Activated T-helper 1 cell treated with anti-CD3 and anti-CD28 coated beads, Interleukin-2, amount 50 U/mL, for 16 hours (primary cell): ENCODE data around the gene PITPNB.
A peak's percentile ranks its signal among the peaks of the same experiment; 100 is the strongest.

Experiments used
- DNase-seq, 2 donors: peaks; one replicate each; pipeline ENCODE4 v3.0.0-alpha.2; 2020; ENCODE audit warnings: low read depth in 1 of 2, low spot score in 1 of 2

Gene PITPNB

DNA sequence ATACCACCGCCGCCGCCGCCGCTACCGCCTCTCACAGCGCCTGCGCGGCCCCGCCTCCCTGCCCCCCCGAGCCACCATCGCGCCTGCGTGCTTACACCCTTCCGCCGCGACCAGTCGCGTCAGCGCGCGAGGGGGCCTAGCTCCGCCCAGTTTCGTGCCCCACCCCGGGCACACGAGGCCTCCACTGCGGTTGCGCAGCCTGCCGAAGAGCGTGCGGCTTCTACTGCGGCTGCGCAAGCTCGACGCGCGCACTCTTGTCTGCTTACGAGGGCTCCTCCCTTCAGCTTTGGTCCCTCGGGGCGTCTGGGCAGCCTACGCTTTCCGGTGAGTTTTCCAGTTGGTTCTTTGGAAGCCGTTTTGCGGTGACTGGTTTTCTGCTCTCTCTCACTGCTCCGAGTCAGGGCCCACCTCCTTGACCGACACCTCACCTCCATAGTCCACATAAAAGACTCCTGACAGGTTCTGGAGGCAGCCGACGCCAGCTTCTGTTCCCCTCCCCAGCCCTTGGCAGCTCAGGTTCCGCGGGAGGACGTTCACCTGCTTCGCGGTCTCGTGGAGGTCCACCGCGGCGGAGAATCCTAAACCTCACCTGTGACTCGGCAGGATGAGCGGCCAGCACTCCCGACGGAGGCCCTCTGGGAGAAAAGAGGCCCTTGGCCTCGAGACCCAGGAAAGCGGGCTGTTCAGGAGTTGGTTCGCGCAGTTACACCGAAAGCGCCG, at the start of gene PITPNB:
Gene PITPNB (minus strand): TSS at position 35 of the 720 bp plus-strand sequence. CDS start 65 bp downstream, outside the sequence.
- peak; percentile 98 to 99 for DNase-seq

DNA sequence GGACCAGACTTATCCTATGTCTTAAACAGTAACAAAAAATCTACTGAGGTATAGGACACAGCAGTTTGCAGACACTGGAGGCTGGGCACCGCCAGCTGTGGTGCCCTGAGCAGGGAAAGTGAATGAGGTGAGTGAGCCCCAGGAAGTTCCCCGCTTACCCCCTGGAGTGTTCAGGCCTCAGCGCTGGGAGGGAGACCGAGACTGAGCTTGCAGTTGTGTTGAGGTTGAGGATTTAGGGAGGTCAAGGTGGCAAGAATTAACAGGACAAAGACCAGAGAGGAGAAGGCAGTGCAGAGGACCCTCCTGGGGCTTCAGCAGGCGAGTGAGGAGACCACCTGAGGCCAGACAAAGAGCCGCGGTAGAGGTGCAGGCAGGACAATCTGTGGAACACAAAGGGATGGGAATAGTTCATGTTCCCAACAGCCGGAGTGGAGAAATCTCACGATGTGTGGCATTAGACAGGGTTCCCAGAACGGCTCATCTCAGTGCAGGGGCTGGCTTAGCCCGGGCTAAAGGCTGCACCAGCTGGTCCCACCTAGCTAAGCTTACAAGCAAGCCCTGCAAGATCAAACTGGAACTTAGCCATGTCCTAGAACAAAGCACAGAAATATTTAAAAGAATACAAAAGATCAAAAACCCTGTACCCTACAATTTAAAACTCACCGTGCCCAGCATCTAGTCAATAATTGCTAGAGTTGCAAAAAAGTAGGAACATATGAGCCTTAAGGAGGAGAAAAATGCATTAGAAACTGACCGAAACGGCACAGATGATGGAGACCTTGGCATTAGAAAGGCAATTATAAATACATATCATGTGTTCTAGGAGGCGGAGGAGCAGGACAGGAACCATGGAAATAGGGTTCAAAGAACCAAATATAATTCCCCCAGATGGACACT, 47.4 kb upstream of the PITPNB start:
- DNase-seq: no peak

DNA sequence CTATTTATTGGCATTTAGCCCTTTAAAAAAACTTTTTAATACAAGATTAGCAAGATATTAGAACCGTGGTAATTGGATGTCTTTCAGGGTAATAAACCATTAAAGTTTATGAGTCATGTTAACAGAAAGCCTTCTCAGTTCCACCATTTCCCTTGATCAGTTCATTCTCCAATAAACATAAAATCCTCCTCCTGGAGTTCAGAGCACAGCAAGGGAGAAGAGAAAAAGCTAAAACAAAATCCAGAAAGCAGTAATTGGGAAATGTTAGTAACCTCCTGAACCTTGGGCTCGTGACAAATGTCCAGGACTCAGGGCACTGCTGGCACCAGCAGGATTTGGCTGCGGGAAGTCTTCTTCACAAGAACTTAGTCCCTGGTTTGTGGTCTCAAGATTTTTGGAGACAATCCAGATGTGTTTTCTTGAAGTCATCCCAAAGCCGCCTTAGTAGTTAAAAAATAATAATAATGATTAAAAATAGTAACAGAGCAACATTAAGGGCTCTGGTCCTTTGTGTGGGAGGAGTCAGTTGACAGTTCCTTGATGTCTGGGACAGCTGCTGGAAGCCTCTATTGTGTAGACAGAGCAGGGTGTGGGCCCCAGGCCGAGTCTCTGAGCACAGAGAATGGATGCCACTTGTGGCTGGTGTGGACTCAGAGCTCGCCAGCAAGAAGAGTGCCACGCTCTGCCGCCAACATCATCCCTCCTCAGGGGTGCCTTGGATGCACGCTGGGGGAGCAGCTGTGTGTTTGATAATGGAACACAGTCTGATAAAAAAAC, 43.4 kb upstream of the PITPNB start:
- no peak for DNase-seq

DNA sequence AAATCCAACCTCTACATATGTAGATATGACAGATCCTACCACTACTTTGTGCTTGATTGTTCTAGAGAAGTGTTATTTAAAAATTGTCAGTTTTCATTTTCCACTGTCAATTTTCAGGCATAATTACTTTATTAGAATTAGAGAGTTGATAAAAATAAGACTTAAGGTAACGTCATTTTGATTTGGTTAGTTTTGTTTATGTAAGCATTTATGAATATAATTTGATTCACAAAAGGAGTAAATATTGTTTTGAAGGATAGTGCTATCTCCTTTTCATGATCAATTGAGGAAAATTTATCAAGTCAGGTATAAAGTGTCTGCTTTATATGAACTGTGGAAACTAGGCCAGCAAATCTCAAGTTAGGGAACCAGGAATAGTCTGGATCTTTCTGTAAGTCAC, 42.6 kb upstream of the PITPNB start:
- DNase-seq: no peak

DNA sequence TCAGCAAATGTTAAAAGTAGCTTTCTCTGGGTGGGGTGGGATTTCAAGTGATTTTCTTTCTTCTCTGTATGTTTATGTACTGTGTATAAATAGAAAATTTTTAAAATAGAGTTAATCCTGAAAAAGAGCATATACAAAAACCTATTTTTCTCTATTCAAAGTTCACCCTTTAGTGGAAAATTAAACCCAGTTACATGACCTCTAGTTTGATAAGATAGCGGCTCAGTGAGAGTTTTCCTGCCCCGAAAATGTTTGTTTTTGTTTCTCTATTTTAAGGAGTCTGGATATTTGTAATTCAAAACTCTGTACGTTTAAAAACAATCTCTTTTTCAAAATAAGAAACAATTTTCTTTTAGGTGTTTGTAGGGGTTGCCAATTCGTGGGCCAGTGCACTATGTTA, 42.1 kb upstream of the PITPNB start:
- DNase-seq: no peak

DNA sequence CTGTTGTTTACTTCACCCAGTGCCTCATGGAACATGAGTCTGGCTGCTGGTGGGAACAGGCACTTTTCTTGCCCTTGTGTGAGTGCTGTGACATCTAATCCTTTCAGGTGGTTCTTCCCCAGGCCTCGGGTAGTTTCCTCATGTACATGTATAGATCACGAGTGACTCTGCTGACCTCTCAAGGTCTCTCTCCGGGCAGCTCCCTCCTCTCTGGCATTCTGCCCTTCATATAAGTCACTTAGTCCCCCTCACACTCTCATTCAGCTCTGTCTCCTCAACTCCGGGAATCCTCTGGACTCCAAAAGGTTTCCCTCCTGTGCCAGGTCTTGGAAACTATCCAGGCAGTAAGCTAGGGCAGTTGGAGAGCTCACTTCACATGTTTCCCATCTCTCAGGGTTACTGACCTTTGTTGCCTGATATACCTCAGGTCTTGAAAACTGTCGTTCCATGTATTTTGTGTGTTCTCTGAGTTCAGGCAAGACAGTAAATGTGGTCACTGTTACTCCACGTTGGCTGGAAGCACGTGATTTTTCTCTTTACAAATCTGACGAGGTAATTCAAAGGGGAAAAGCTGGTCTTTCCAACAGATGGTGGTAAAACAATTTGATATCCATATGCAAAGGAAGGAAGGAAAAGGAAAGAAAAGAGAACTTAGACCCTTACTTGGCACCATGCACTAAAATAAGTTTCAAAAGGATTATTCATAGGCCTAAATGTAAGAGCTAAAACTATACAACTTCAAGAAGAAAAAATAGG, 40.5 kb upstream of the PITPNB start:
- DNase-seq: no peak

DNA sequence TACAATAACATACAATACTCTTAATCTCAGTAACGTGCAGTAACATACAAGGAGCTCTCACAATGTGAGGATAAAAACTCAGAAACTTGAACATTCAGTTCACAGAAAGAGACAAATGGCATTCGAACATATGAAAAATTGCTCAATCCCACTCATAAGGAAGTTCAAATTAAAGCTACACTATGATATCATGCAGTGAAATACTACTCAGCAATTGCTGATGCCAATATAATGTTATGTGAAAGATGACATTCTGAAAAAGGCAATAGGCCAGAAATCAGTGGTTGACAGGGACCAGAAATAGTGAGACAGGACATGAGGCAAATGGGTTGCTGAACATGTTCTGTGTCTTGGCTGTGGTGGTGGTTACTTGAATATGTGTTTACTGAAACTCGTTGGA, 33.7 kb upstream of the PITPNB start:
- no peak for DNase-seq

DNA sequence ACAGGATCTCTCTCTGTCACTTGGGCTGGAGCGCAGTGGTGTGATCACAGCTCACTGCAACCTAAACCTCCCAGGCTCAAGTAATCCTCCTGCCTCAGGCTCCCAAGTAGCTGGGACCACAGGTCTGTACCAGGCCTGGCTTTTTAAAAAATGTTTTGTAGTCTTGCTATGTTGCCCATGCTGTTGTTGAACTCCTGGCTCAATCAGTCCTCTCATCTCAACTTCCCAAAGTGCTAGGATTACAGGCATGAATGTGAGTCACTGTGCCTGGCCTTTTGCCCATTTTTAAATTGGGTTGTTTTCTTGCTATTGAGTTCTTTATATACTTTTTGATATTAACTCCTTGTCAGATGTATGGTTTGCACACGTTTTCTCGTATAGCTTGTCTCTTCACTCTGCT, 33.0 kb upstream of the PITPNB start:
- no peak for DNase-seq

DNA sequence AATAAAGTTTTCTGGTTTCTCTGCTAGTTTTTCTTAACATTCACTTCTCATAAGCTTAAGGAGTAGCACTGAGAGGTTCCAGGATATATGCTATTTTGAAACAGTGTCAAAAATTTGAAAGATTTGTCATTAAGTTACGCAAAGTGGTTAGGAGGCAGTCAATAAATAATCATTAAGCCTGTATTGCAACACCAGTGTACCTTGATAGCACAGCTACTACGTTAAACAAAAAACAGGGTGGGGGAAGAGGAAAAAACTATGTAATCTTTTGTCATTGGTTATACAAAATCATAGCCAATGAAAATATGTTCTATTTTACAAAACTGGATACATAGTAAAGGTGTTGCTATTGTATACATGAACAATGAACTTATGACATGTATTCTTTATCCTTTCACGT, 30.4 kb upstream of the PITPNB start:
- no peak for DNase-seq

DNA sequence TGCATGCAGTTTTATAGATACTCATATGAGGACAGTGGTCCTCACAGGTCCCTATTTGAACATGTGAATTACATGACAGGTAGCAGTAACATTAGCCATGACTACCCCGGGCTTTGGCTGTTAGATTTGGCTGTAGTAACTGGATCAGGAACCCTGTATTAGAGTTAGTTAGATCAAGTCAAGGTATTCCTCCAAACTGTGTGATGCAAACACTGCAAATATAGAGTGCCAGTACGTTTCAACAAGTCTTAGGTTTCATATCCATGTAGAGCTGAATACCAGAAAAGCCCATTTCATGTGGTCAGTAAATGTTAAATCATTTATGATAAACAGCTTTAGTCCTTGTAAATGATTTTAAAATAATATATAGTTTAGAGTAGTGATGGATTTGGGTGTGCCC, 29.5 kb upstream of the PITPNB start:
- no peak for DNase-seq

DNA sequence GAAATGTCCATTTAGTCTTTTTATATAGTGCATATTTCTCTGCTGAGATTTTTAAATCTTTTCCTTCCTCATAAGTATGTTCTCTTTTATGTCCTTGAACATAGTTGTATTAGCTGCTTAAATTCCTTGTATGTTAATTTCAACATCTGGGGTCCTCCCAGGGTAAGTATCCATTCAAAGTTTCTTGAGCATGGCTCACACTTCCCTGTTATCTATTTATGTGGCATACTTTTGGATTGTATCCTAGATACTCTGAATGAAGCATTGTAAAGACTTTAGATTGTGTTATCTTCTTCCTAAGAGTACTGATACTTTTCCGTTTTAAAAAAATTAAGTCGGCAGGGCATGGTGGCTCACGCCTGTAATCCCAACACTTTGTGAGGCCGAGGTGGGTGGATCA, 28.4 kb upstream of the PITPNB start:
- DNase-seq: no peak

DNA sequence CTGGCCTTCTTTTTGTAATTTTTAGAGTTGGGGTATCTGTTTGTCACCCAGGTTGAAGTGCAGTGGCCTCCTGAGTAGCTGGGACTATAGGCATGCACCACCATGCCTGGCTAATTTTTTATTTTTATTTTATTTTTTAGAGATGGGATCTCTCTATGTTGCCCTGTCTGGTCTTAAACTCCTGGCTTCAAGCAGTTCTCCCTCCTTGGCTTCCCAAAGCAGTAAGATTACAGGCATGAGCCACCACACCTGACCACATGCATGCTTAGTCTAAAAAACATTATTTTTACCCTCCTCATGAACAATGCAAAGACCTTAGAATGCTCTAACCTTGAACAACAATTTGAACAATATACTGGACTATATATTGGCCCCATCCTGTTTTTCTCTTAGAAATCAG, 22.1 kb upstream of the PITPNB start:
- DNase-seq: no peak

DNA sequence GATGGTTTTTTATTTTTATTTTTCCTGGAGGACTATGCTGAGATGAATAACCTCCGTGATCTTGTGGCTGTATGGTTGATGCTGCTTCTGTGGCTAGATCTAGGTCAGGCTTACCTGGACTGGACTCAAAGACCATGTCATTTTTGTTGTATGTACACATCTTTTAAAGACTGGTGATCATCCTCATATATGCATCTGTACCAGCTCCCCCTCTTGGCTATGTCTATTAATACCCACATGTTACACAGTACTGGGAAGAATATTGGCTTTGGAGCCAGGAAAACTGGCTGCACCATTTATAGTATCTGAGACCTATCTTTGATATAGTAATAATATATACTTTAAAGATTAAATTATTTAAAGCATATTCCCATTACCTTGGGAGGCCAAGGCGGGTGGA, 18.4 kb upstream of the PITPNB start:
- DNase-seq: no peak

DNA sequence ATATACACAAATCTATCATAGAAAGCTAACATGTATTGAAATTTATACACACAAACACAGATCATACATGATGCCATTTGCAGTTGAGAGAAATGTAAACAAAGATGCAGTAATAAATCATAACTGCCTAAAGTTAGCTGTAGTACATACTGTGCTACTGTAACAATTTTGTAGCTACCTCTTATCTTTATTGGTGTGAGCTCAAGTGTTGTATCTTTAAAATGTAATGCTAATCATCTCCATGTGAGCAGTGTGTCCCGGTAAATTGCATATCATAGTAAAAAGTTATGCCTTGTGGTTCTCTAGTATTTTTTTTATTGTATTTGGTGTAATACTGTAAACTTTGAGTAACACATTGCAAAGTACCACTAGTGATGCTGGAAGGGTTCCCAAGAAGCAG, 16.8 kb upstream of the PITPNB start:
- DNase-seq: no peak

DNA sequence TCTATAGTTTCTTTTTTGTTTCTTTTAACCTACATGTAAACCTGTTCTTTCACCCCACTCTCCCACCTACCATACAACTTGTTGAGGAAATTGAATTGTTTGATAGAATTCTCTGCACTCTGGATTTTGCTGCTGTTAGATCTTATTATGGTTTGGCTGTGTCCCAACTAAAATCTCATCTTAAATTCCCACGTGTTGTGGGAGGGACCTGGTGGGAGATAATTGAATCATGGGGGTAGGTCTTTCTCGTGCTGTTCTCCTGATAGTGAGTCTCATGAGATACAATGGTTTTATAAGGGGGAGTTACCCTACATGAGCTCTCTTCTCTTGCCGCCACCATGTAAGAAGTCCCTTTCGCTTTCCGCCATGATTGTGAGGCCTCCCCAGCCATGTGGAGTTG, 15.0 kb upstream of the PITPNB start:
- no peak for DNase-seq

DNA sequence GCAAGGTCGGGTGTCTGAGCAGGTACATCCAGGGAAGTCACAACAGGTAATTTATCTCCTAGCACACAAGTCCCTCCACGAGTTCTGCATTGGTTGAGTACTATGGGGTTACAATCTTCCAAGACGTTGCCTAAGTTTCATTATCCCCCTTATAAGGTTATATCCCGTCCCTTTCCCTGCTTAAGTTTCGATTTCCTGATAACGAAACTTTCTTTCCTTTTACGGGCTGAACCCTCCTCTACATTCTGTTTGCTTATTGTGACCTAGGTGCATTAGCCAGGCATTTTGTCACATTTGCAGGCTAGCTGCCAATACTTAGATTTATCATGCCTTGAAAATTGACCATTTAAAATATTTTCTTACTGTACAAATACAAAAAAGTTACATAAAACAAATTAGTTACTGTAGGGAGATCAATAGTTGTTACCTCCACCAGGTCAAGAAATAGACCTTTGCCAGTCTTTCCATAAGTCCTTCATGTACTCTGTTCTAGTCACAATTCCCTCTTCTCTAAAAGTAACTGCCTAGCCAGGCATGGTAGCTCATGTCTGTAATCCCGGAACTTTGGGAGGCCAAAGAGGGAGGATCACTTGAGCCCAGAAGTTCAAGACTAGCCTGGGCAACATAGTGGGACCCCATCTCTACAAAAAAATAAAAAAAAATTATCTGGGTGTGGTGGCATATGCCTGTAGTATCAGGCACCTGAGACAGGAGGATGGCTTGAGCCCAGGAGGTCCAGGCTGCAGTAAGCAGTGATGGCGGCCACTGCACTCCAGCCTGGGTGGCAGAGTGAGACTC, 14.3 kb upstream of the PITPNB start:
- no peak for DNase-seq

DNA sequence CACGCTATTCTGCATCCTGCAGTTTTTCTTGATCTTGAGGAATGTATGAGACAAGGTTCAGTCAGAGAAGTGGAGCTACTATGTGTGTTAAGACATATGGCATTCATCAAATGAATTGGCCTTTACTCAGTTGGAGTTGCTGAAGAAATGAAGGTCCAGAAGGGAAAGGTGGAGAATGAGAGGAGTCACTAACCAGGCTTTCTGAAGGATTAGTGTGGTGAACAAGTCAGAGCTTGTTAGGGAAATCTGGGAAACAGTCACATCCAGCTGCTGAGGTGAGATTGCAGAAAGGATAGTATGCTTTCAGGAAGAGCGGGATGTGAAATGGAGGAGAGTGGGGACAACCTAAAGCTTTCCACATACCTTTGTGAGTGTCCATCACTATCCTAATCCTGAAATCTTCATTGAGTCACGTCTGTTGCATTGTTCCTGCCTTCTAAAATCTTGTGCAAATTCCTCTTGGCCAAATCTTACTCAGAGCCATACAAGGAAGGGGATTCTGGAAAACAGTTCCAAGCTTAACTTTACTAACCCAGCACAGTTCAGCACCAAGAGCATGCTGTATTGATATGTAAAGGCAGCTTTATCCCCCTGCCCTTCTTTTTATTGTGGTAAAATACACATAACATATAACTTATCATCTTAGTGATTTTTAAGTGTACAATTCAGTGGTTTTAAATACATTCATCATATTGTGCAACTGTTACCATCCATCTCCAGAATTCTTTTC, 11.4 kb upstream of the PITPNB start:
- no peak for DNase-seq

DNA sequence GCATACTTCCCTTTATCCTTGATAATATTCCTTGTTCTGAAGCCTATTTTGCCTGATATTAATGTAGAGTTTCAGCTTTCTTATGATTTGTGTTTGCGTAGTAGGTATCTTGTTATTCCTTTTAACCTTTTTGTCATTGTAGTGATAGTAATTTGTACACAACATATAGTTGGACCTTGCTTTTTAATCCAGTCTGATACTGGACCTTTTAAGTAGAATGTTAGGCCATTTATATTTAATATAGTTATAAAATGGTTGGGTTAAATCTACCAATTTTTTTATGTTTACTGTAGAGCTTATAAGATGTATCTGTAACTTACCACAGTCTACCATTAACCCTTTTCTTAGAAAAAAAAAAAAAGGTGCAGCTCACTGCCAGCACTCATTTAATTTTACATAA, 8.6 kb upstream of the PITPNB start:
- DNase-seq: no peak

DNA sequence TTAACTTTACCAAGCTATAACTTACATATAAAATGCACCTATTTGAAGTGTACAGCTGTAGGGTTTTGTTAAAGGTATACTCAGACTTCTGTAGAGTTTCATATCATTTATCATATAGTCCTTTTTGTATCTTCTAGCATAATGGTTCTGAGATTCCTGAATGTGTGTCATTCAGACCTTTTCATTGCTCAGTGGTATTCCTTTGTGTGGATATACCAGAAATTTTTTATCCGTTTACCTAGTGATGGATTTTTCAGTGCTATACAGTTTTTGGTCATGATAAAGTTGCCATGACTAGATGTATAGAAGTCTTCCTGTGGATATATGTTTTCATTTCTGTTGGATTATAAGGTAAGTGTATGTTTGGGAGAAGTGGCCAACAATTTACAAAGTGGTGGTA, 6.3 kb upstream of the PITPNB start:
- no peak for DNase-seq
